ENCODE data around the gene CCDC6.

Gene CCDC6

DNA sequence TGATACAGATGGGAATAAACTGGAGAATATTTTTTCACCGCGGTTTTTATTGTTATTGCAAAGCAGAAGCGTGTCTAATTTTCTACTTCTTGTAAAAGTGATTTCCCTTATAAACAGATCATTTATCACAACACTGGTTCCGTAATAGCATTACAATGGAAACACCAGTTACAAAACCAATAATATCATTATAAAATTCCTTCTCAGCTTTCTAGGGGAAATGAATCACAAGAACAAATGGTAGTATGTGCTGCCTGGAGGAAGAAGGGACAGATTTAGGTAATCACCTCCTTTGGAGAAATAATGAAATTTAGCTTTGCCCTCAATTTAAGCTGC is 2.4 kb upstream of the CCDC6 start:
- Histone ChIP-seq H2AFZ (ENCODE audit: low read depth) (peak overlapping the region; percentile 82; the same call in 1 of the 2 replicates), H4K20me1 (ENCODE audit: insufficient read depth) (0 out of 2 replicates have a peak, but pooled peaks cover 3% of the 10 kb centered on the region), H3K27me3 (ENCODE audit: insufficient read depth, low read depth) (no peaks in the 10 kb centered on the region), H3K4me1 (ENCODE audit: low read depth, poor library complexity, severe bottlenecking) (peaks cover 30% of the 10 kb centered on the region), H3K27ac (no peak overlapping the region; the same call in 1 of the 2 replicates), H3K4me2 (peak overlapping the region; percentile 89), H3K4me3 (IDR thresholded peaks at IDR 0.05; ENCODE audit: insufficient read depth, low read depth, low read length) (no peak overlapping the region), H3K79me2 (ENCODE audit: insufficient read depth, low read depth) (peaks cover 22% of the 10 kb centered on the region; the same call in 1 of the 2 replicates), H3K36me3 (ENCODE audit: insufficient read depth) (no peaks in the 10 kb centered on the region), H3K9ac (no peak overlapping the region)
- TF ChIP-seq, protein P1, sequence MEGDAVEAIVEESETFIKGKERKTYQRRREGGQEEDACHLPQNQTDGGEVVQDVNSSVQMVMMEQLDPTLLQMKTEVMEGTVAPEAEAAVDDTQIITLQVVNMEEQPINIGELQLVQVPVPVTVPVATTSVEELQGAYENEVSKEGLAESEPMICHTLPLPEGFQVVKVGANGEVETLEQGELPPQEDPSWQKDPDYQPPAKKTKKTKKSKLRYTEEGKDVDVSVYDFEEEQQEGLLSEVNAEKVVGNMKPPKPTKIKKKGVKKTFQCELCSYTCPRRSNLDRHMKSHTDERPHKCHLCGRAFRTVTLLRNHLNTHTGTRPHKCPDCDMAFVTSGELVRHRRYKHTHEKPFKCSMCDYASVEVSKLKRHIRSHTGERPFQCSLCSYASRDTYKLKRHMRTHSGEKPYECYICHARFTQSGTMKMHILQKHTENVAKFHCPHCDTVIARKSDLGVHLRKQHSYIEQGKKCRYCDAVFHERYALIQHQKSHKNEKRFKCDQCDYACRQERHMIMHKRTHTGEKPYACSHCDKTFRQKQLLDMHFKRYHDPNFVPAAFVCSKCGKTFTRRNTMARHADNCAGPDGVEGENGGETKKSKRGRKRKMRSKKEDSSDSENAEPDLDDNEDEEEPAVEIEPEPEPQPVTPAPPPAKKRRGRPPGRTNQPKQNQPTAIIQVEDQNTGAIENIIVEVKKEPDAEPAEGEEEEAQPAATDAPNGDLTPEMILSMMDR (conservative IDR thresholded peaks at IDR 0.05; ENCODE audit: low read depth, low read length): no peak

DNA sequence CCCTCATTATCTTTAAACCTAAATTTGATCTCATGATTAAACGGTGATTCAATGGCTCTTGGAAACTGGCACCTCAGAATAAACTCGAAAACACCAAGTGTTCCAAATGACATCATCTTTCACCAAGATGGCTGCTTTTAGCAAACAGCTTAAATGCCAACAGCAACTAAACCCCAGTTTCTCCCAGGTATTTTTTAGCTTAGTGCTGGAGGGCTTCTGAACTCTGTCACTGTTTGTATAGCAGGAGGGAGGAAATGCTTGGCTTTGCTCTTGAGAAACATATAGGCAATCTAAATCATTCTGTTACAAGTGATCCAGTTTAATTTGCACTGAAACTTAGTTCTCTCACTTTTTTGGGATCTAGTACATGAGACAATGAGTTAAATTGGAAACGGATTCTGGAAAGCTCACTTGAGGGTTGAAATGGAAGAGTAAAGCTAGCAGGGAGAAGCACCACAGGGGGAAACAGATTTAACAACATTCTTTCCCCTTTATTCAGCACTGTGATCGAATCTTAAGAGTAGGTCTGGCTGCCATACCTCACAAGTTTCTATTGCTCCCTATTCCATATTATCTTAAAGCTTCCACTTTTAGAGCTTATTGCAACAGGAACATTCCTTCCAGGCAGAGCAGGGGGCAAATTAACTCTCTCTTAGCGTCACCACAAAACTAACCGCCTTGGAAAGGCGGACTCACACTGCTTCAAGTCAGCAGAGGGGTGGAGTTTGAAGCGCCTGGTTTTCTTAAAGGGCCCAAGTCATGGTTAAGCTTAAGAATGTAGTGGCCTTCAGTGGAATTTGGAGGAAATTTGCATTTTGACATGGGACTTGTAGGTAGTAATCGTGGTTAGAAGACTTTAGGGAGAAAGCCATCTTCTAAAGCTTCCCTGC is 1.8 kb upstream of the CCDC6 start:
- H3K4me3 ChIP-seq (IDR thresholded peaks at IDR 0.05; ENCODE audit: insufficient read depth, low read depth, low read length): no peak overlapping the region
- no peaks in the 10 kb centered on the region for H3K27me3 ChIP-seq (ENCODE audit: insufficient read depth, low read depth)
- peak overlapping the region; percentile 81 for H3K27ac ChIP-seq
- peaks cover 30% of the 10 kb centered on the region for H3K4me1 ChIP-seq (ENCODE audit: low read depth, poor library complexity, severe bottlenecking)
- peak overlapping the region; percentile 82 for H2AFZ ChIP-seq (ENCODE audit: low read depth)
- 0 out of 2 replicates have a peak, but pooled peaks cover 3% of the 10 kb centered on the region for H4K20me1 ChIP-seq (ENCODE audit: insufficient read depth)
- no peaks in the 10 kb centered on the region for H3K36me3 ChIP-seq (ENCODE audit: insufficient read depth)
- TF ChIP-seq, protein P1 (conservative IDR thresholded peaks at IDR 0.05; ENCODE audit: low read depth, low read length): no peak
- H3K79me2 ChIP-seq (ENCODE audit: insufficient read depth, low read depth): peaks cover 28% of the 10 kb centered on the region; the same call in 1 of the 2 replicates
- peak overlapping the region; percentile 81 for H3K9ac ChIP-seq
- H3K4me2 ChIP-seq: peak overlapping the region; percentile 89

DNA sequence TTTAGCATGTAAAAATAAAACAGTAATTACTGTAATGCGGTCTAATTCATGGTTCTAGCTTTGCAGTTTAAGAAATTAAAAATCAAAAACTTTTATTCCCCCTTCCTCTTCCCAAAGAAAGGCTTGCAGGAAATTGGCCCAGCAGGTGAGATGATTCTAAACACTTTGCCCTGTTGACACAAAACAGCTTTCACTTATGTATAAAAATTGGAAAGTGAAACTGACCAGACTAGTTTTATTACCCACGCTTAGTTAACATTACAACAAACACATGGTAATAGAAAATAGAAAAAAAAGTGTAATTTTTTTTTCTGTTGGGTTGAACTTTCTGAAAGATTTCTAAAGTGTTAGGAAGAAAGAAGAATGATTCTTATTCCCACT is 1.2 kb upstream of the CCDC6 start:
- TF ChIP-seq, protein P1 (conservative IDR thresholded peaks at IDR 0.05; ENCODE audit: low read depth, low read length): no peak
- peaks cover 30% of the 10 kb centered on the region for H3K4me1 ChIP-seq (ENCODE audit: low read depth, poor library complexity, severe bottlenecking)
- H3K36me3 ChIP-seq (ENCODE audit: insufficient read depth): no peaks in the 10 kb centered on the region
- H3K9ac ChIP-seq: peak overlapping the region; percentile 81
- no peaks in the 10 kb centered on the region for H3K27me3 ChIP-seq (ENCODE audit: insufficient read depth, low read depth)
- H3K27ac ChIP-seq: peak overlapping the region; percentile 81
- H3K79me2 ChIP-seq (ENCODE audit: insufficient read depth, low read depth): peaks cover 35% of the 10 kb centered on the region; the same call in 1 of the 2 replicates
- H3K4me3 ChIP-seq (IDR thresholded peaks at IDR 0.05; ENCODE audit: insufficient read depth, low read depth, low read length): no peak overlapping the region
- H2AFZ ChIP-seq (ENCODE audit: low read depth): peak overlapping the region; percentile 82
- 0 out of 2 replicates have a peak, but pooled peaks cover 3% of the 10 kb centered on the region for H4K20me1 ChIP-seq (ENCODE audit: insufficient read depth)
- H3K4me2 ChIP-seq: peak overlapping the region; percentile 89

DNA sequence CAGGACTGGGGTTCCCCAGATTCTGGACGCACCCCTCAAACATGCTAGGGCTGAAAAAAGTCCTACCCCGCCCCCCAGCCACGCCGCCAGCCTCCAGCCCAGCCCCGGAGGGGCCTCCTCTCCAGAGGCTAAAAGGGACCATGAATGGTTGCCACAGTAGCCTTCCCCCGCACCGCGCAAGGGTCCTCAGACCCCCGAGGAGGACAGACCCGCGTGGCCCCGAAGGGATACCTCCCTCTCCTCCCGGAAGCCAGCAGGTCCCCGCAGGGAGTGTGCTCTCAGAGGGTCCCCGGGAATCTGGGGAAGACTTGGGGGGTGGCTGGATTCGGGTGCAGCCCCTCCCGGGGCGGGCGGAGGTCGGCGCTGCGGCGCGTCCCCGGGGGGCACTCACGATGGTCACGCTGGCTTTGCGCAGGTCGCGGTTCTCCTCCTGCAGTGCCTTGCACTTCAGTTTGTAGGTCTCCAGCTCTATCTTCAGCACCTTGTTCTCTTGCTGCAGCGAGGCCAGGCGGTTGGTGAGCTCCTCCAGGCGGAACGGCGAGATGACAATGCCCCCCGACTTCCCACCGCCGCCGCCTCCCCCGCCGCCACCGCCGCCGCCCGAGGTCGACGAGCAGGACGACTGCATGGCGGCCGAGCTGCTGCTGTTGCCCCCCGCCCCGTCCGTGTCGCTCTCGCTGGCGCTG is 482 bp downstream of the CCDC6 start:
- H3K27me3 ChIP-seq (ENCODE audit: insufficient read depth, low read depth): no peaks in the 10 kb centered on the region
- H3K36me3 ChIP-seq (ENCODE audit: insufficient read depth): no peaks in the 10 kb centered on the region
- 0 out of 2 replicates have a peak, but pooled peaks cover 3% of the 10 kb centered on the region for H4K20me1 ChIP-seq (ENCODE audit: insufficient read depth)
- H3K4me3 ChIP-seq (IDR thresholded peaks at IDR 0.05; ENCODE audit: insufficient read depth, low read depth, low read length): no peak overlapping the region
- peaks cover 30% of the 10 kb centered on the region for H3K4me1 ChIP-seq (ENCODE audit: low read depth, poor library complexity, severe bottlenecking)
- peak overlapping the region; percentile 82 for H2AFZ ChIP-seq (ENCODE audit: low read depth)
- H3K4me2 ChIP-seq: peak overlapping the region; percentile 92
- H3K9ac ChIP-seq: peak overlapping the region; percentile 81
- peaks cover 49% of the 10 kb centered on the region; the same call in 1 of the 2 replicates for H3K79me2 ChIP-seq (ENCODE audit: insufficient read depth, low read depth)
- TF ChIP-seq, protein P1 (conservative IDR thresholded peaks at IDR 0.05; ENCODE audit: low read depth, low read length): no peak
- H3K27ac ChIP-seq: peak overlapping the region; percentile 81

Data from KMS-11 (cell line).